Activated T-helper 1 cell treated with Interleukin-2 at 50 U/mL for 16 hours (primary cell): Measurements from ENCODE around the gene PRDM15.

Experiments used
- DNase-seq: peaks from one replicate; pipeline ENCODE4 v3.0.0-alpha.2; 2020; ENCODE audit warnings: low read depth

PRDM15 gene

DNA sequence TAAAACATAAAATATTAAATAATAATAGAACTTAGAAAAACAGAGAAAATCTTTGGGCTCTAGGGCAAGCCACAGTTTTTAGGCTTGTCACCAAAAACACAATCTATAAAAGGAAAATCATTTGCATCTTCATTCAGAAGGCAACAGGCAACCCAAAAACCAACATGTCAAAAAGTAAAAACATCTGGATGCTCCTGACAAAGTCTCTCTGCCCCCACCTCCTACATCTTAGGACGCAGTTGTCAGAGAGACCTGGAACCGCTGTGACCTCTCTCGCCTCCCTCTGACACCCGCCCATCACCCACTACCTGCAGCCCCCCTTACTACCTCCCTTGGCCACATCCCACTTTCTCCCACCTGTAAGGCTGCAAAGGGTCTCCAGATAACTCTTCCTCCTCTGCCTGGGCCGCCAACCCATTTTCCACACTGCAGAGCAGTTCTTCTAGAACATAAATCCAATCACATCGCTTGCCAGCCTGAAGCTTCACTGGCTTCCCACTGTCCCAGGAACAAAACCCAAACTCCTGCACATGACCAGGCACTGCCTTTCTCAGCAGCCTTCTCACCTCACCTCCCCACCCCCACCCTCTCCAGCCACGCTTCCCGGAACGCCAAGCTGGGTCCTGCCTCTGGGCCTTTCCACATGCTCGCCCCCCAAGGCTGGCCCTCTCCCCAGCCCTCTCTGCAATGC is 14.7 kb downstream of the PRDM15 start:
- DNase-seq: no peak

DNA sequence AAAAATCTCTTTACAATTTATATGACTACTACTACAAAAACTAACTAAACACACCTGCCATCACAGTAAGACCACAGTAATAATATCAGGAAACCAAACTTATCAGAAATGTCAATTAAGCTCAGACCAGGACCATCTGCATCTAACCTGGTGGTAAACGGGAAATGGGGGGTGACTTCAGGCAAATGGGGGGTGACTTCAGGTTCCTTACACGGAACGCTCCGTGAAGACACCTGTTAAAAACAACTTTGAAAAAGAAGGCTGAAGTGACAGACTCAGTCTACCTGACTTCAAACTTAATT is 15.8 kb downstream of the PRDM15 start:
- no peak for DNase-seq

DNA sequence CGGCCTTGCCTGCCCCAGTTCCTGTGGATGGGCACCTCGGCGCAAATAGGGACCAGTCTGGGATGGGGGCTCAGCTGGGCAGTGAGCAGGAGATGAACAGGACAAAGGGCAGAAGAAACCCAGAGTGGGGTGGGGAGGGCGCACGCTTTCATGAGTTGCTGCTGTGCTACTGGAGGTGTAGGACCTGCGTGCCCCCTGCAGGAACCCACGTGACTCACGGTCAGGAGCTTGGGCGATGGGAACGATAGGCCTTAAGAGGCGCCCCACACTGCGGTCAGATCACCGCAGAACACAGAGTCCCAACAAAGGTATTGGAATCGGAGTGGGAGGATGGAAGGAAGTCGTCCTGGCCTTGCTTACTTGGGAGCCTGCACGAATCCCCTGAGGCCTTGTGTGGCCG is 17.2 kb downstream of the PRDM15 start:
- no peak for DNase-seq

DNA sequence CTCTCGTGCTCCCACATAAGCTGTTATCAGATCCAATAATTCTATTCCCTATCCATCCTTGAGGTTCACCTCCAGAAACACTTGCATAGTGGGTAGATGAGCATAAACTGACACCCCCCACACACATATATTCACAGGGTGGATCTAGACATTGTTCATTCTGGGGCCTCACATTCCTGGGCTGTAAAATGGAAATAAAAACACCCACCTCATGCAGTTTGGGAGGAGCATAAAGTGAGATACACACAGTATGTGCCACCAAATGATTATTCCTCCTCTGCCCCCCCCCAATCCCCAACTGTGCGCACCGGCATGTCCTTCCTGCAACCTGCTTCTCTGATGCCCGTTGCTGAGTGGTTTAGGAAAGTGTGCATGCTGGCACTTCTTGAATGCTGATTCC is 17.9 kb downstream of the PRDM15 start:
- DNase-seq: no peak

DNA sequence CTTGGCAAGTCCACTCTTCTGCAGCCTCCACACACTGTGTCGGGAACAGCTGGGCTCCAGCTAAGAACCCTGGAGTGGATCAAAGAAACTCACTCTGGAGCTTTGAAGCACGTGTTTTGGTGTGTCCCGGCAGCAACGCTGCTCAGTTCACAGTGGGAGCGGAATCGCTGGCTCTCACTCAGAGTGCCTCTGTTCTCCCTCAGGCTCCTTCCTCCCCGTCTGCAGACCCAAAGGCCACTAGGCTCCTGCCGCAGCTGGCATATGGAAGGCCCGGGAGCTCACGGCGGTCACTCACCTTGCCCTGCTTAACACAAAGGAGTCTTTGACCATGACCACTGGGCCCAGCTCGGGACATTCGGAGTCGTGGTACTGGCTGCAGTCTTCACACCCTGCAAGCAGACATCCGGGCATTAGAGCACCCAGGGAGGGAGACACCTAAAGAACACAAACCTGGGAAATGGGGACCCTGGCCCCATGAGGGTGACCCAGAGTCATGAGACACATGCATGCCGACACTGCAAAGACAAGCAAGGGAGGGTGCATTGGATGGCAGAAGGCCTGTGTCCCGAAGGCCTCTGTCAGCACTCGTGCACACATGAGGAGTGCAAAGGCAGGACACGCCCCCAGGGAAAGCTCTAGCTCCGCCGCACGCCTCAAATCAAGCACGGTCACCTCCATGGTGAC is 19.7 kb downstream of the PRDM15 start:
- no peak for DNase-seq

DNA sequence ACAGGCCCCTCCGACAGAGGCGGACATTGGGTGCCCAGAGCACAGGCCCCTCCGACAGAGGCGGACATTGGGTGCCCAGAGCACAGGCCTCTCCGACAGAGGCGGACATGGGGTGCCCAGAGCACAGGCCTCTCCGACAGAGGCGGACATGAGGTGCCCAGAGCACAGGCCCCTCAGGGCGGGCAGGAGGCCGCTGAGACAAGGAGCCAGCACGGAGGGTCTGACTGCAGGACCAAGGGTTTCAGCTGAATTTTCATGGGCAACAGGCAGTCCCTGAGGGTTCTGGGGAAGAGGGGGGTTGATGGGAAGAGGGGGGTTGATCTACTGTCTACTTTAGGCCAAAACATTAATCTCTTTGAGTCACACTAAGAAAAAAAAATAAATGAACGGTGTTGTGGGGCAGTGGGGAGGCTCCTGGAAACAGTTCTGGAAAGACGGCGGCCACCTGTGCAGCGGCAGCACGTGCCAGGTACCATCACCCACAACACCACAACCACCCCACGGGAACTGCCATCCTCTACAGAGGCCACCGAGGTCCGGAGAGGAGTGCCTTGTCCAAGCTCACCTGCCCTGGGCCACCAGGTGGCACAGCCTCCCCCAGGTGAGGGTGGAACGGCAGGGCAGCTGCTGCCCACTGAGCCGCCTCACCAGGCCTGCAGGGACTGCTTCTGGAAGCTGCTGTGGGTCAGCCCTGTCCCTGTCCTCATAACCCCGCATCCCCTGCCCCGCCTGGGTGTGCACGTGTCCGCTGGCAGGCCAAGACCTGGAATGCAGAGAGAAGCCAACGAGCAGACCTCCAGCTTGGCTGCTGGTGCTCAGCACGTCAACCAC is 20.5 kb downstream of the PRDM15 start:
- no peak for DNase-seq

DNA sequence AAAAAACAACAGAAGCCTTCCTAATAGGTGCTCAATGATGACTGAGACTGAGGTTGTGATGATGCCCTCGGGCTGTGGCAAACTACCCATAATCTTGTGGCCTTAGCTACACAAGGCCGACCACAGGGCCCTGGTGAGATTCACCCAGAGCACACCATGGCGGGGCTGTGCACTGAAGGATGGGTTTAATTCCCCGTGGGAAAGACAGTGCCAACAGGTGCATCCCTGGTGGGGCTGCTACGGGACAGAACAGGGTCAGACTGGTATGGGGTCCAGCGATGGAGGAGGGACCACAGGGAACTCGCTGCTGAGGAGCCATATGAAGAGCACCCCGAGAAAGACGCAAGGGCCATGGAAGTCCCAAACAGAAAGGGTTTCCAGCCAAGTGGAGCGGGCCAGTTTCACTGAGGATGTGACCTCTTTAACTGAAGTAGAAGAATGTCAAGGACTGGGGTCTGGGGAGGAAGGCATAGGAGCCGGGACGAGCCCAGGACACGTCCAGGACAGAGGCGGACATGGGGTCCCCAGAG is 21.3 kb downstream of the PRDM15 start:
- DNase-seq: no peak

DNA sequence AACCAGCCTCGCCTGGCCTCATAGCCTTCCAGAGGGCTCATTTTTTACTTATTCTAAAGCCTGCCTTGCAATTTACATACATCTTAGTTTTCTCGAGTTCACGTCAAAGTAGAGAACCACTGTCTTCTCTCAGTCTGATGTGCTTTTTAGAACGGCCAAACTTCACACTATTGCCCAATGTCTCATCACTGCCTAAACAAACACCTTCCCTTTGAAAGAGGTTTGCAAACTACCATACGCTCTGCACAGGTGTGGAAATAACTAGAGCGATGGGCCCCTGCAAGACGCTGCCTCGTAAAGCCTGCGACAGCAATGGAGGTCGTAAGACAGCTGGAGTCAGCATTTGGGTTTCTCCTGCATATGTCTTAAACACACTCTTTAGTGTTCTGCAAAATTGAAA is 22.6 kb downstream of the PRDM15 start:
- DNase-seq: no peak

DNA sequence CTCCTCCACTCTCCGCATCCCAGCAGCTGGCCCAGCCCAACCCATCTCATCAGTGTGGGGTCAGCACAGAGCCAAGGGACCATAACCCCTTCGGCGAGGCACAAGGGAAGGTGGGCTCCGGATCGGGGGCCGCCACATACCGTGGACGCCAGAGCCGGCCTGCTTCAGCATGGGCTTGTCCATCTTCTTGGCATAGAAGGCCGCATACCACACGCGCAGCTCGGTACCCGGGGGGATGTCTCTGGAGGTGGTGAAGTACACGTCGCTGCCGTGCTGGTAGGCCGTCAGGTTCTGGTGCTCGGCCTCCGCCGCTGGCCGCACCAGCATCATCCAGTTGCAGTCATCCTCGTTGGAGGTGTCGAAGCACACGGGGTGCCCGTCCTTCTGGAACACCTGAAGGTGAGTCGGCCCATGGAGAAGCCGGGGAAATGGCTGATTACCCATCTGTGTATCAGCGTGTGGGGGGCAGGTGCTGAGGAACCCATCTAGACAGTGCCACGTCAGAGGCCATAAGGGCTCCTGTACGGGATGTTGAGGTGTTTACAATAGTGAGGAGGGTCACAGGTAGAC is 24.6 kb downstream of the PRDM15 start:
- no peak for DNase-seq

DNA sequence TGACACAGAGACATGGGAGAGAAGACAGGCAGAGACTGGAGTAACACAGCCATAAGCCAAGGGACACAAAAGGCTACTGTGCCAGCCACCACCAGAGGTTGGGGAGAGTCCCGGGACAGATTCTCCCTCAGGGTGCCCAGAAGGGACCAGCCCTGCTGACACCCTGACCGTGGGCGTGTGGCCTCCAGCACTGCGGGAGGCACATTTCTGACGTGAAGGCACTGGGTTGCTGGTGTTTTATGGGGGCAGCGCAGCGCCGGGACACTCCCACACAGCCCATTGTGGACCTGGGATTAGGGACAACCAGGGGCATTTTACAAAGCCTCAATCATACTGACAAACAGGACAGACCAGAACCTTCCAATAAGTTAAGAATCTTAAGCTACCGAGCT is 26.2 kb downstream of the PRDM15 start:
- DNase-seq: no peak

DNA sequence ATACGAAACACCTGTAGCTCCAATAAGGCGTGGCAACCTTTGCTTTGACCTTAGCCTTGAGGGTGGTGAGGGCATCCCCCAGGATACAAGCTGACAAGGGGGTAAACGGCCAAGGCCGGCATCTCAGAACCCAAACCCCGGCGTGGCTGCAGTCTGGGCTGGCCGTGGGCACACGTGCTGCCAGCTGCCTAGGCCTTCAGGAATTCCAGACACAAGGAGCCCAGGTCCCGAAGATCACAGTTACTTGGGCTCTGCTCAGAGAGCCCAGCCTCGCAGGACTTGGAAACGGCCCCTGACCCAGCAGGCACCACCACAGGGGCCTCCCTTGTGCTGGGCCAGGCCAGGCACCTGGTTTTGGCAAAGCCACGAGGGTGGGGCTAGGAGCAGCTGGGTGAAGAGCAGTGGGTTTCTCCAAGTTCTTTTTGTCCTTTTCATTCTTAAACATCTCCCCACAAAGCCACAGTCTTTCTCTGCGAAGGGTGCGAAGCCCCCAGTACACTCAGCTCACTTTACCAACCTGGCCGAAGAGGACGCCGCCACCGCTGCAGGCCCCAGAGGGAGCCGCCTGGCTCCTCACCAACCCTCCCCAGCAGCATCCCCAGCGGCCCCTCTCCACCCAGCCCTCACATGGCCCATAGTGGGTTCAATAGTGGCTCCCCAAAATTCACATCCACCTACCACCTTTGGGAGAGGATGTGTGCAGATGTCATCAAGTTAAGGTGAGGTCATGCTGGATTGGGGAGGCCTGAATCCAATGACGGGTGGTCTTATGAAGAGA is 26.8 kb downstream of the PRDM15 start:
- no peak for DNase-seq

DNA sequence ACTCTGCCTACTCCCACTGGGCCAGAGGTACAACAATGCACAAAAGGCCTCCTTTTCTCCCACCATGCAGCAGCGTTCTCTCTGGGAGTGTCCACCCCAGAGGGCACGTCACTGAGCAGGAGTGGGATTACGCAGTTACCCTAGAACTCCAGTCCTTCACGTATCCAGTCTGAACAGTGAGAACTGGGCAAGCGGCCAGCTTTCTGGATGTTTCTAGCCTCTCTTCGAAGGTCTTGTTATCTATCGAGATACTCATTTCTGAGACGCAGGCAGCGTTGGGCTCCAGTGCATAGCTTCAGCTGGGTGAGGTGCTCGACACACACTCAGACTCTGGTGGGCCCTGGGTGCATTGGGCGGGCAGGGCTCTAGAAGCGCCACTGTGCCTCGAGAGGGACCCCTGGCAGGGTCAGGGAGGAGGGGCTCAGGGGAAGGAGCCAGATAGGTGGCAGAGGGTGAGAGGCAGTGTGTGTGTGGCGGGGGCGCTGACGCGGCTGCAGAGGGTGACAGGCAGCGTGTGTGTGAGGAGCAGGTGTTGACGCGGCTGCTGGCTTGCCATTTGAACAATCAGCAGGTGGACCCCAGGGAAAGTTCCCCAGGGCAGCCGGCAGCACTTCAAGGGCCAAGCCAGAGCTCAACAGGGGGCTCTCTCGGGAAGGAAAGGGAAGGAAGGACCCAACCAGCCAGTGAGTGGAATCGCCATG is 27.9 kb downstream of the PRDM15 start:
- no peak for DNase-seq

DNA sequence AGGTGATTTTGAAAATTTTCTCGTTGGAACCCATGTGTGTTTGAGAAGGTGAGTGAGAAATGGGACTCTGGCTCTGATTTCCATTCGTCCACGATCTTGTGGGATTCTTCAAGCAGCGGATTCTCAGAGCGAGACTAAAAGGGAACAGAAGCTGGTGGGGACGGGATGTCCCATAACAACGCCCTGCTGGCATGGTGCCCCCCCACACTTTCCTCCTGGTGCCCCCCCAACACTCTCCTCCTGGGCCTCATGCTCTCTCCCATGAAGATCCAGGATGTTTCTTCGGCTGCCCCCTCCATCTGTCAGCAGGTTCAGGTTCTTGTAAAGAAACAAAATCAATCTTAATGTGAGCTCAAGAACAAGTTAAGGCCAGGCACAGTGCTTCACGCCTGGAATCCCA is 29.1 kb downstream of the PRDM15 start:
- no peak for DNase-seq

DNA sequence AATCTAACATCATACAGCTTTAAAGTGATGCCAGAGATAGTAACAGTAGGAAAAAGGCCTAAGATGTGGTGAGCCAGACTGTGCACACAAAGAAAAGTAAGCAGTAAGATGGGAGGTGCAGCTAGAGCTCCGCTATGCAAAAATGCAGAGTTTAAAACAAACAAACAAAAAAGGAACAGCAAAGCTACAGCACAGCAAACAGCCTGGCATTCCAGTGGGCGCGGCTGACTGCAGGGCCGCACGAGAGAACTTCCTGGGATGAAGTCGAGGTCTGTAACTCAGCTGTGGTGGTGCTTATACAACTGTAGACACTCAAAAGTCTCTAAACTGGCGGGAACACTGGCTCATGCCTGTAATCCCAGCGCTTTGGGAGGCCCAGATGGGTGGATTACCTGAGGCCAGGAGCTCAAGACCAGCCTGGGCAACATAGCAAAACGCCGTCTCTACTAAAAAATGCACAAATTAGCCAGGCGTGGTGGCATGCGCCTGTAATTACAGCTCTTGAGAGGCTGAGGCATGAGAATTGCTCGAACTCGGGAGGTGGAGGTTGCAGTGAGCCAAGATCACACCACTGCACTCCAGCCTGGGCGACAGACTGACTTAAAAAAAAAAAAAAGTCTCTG is 30.1 kb downstream of the PRDM15 start:
- no peak for DNase-seq

DNA sequence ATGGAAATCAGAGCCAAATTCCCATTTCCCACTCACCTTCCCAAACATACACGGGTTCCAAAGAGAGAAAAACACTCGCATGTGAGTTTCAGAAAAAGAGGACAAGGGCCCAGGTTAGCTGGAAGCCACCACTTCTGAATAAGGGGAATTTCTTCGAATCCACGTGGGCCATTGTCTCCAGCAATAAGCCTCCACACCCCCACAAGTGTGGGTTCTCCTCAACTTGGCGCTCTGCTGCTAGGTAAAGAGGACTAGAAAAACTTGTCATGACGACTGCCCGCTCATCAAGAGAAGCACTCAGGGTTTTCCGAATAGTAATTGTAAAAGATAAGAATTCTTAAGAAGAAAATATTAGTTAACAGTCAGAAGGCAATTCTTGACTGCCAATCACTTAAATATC is 30.6 kb downstream of the PRDM15 start:
- DNase-seq: no peak

DNA sequence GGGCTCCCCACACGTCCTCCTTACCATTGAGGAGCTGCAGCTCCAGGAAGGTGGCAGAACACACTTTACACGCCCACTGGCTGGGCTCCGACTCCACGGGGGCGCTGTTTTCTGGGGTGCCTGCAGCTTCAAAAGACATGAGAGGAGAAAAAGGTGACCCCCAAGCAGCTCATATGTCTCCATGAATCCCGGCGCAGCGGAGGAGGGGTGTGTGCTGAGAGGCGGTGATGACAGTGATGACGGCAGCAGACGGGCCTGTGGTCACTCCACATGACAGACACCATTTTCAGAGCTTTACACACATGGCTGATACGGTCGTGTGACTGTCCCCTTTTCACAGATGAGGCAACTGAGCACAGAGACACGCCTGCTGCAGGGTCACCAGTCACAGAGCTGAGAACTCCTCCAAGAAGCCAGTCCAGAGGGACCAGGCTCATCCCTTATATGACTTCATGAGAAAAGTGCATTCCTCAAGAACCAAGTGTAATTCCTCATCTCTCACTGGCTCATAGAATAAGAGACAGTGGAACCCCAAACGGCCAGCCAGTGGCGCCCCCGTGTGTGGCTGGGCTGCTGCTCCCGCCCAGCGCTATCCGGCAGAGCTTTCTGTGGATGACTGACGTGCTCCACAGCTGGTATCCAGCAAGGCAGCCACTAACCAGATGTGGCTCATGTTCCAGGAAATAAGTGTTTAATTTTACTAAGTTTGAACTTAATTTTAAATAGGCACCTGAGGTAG is 31.9 kb downstream of the PRDM15 start:
- no peak for DNase-seq

DNA sequence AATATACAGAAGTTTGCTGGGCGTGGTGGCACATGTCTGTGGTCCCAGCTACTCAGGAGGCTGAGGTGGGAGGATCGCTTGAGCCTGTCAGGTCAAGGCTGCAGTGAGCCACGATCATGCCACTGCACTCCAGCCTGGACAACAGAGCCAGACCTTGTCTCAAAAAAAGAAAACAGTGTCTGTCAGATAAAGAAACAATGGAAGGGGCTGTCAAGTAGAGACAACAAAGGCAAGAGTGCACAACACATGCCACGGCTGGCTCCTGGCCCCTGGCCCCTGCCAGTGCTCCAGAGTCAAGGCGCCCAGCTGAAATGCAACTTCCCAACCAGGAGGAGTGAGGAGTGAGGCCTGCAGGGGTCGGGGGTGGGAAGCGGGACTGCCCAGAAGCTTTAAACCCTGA is 32.6 kb downstream of the PRDM15 start:
- no peak for DNase-seq

DNA sequence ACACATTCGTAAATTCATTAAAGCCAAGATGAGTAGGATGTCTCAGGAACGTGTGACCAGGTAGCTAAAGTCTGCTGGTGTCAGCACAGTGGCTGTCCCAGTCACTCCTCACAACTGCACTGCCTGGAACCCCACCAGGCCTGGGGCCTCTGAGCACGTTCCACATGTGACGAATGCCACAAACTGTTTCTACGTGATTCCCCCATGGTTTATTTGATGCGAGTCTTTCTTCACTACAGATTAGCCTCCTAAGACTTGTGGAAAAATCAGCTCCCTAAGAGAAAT is 33.2 kb downstream of the PRDM15 start:
- no peak for DNase-seq

DNA sequence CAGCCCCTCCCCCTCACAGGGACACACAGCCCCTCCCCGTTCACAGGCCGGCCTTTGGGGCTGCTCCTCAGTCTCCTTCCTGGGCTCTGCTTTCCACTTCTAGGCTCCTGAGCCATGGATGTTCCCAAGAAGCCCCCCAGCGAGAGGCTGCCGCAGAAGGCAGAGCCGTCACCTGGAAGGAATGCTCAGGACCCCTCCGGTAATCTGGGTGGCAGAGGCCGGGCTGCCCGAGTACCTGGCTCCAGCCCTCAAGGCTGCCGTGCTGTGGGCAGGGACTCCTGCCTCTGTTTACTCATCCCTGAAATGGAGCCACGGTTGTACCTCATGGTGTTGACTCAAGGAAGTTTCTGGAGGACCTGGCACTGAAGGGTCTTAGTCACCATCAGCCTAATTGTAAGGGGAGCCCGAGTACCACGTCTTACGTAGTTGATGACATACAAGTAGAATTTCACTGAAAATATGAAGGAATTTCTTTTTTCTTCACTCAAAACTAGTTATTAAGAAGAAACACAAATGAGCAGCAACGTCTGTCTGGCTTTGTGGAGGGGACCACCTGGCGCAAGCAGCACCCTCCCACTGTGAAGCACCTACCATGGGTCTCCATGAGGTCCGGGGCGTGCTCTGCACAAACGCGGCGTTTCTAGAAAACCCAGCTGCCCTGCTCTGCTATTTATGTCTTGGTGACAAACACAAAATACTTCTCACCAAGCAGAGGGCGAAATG is 33.7 kb downstream of the PRDM15 start:
- no peak for DNase-seq

DNA sequence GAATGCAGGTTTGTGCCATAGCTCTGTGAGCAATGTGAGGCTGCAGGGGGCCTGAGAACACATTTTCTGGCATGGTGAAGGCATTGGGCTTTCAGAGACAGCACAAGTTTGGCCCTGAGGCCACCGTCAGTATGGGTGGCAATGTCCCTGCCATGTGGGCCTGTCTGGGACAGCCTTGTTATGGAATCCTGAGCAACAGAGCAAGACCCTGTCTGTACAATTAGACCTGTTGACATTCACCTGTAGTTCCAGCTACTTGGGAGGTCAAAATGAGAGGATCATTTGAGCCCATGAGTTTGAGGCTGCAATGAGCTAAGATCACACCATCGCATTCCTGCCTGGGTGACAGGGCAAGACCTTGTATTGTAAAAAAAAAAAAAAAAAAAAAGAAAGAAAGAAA is 35.6 kb downstream of the PRDM15 start:
- DNase-seq: no peak
